ENCODE measurements around the gene NUDT22.

DNA sequence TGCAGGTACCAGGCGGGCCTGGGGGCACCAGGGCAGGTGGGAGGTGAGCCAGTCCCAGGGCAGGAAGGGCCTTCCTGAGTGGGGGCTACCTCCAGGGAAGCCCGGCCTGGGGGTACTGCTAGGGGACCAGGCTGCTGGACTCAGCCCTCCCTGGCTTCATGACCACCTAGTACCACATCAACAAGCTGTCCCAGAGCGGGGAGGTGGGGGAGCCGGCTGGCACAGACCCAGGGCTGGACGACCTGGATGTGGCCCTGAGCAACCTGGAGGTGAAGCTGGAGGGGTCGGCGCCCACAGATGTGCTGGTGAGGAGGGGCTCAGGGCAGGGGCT, 6.8 kb upstream of the NUDT22 start:
- TF ChIP-seq, protein P1, sequence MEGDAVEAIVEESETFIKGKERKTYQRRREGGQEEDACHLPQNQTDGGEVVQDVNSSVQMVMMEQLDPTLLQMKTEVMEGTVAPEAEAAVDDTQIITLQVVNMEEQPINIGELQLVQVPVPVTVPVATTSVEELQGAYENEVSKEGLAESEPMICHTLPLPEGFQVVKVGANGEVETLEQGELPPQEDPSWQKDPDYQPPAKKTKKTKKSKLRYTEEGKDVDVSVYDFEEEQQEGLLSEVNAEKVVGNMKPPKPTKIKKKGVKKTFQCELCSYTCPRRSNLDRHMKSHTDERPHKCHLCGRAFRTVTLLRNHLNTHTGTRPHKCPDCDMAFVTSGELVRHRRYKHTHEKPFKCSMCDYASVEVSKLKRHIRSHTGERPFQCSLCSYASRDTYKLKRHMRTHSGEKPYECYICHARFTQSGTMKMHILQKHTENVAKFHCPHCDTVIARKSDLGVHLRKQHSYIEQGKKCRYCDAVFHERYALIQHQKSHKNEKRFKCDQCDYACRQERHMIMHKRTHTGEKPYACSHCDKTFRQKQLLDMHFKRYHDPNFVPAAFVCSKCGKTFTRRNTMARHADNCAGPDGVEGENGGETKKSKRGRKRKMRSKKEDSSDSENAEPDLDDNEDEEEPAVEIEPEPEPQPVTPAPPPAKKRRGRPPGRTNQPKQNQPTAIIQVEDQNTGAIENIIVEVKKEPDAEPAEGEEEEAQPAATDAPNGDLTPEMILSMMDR (IDR thresholded peaks at IDR 0.05; ENCODE audit: poor library complexity, severe bottlenecking): no peak
- TF ChIP-seq POLR2AphosphoS5 (IDR thresholded peaks at IDR 0.05) (no peak), EZH2 (IDR thresholded peaks at IDR 0.05; ENCODE audit: borderline replicate concordance, insufficient read depth, low read length, poor library complexity, severe bottlenecking) (no peak), RAD21 (conservative IDR thresholded peaks at IDR 0.05) (no peak), EP300 (conservative IDR thresholded peaks at IDR 0.05; ENCODE audit: poor library complexity, severe bottlenecking) (no peak)
- TF ChIP-seq, protein P2, sequence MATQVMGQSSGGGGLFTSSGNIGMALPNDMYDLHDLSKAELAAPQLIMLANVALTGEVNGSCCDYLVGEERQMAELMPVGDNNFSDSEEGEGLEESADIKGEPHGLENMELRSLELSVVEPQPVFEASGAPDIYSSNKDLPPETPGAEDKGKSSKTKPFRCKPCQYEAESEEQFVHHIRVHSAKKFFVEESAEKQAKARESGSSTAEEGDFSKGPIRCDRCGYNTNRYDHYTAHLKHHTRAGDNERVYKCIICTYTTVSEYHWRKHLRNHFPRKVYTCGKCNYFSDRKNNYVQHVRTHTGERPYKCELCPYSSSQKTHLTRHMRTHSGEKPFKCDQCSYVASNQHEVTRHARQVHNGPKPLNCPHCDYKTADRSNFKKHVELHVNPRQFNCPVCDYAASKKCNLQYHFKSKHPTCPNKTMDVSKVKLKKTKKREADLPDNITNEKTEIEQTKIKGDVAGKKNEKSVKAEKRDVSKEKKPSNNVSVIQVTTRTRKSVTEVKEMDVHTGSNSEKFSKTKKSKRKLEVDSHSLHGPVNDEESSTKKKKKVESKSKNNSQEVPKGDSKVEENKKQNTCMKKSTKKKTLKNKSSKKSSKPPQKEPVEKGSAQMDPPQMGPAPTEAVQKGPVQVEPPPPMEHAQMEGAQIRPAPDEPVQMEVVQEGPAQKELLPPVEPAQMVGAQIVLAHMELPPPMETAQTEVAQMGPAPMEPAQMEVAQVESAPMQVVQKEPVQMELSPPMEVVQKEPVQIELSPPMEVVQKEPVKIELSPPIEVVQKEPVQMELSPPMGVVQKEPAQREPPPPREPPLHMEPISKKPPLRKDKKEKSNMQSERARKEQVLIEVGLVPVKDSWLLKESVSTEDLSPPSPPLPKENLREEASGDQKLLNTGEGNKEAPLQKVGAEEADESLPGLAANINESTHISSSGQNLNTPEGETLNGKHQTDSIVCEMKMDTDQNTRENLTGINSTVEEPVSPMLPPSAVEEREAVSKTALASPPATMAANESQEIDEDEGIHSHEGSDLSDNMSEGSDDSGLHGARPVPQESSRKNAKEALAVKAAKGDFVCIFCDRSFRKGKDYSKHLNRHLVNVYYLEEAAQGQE (IDR thresholded peaks at IDR 0.05; ENCODE audit: borderline replicate concordance): no peak

Data from neural cell (in vitro differentiated cells).